GM12872 (cell line): ENCODE results near the gene PVALB.

Source experiments
- CTCF ChIP-seq: IDR thresholded peaks from 3 replicates; pipeline ENCODE4 v1.5.1; 2011; ENCODE audit warnings: low read depth, mild to moderate bottlenecking, low read length, moderate library complexity; ENCODE audit not compliant: insufficient read depth

The PVALB gene

GRCh38 chr22:36830601-36831000, 13.8 kb upstream of the PVALB start:
- TF ChIP-seq CTCF = no peak

GRCh38 chr22:36829370-36830002, 12.7 kb upstream of the PVALB start:
- TF ChIP-seq CTCF = 0 out of 3 replicates have a peak, but pooled peaks have one; percentile 12

- no peak for TF ChIP-seq CTCF
These were observed 12.0 kb upstream of the PVALB start for GRCh38 chr22:36828815-36829214.

- TF ChIP-seq CTCF = no peak
These were observed 9.4 kb upstream of the PVALB start for GRCh38 chr22:36826262-36826661.

GRCh38 chr22:36824655-36825054, 7.8 kb upstream of the PVALB start:
- no peak for TF ChIP-seq CTCF

GRCh38 chr22:36823186-36823839, 6.5 kb upstream of the PVALB start:
- TF ChIP-seq CTCF = no peak

- TF ChIP-seq CTCF = no peak
These were observed 5.7 kb upstream of the PVALB start for GRCh38 chr22:36822581-36822980.
